Measurements from ENCODE around the gene MOCOS. TPM values are rescaled to one million over a fixed set of nuclear protein-coding genes. Genes with fewer than 3 reads are reported as not detected.
"Not testable (repeated sequence)": the region's sequence is repeated elsewhere in the genome, so short reads cannot be mapped to it uniquely, and the experiment has no call there.

MOCOS gene
- total and polyA plus RNA-seq, 3 experiments from 2014 or later, result 0.04 to 0.13 (median 0.07) TPM

- H3K27ac Mint-ChIP-seq, result no peak overlapping the region
- no peaks in the 10 kb centered on the region for H3K4me1 Mint-ChIP-seq
- H3K9me3 Mint-ChIP-seq, result peaks cover 0 to 2% (median 0%) of the 10 kb centered on the region in 5 donors
- no peaks in the 10 kb centered on the region for H3K27me3 ChIP-seq (ENCODE audit: insufficient read depth, low read length, poor library complexity, severe bottlenecking)
- H3K4me1 ChIP-seq (ENCODE audit: insufficient read depth, low read length), result no peaks in the 10 kb centered on the region
- no peak overlapping the region for H3K4me3 ChIP-seq (ENCODE audit: low read length)
- H3K36me3 ChIP-seq (ENCODE audit: insufficient read depth, low read length), result no peaks in the 10 kb centered on the region
- ChIA-PET CTCF (no interaction called here), POLR2A (no interaction called here)
- H3K9me3 ChIP-seq (ENCODE audit: low read length), result no peaks in the 10 kb centered on the region
- peaks cover 9 to 22% of the 10 kb centered on the region in 2 donors for H3K27me3 Mint-ChIP-seq
- H3K4me3 Mint-ChIP-seq, result no peak overlapping the region
- no peak for DNase-seq
- no peaks in the 10 kb centered on the region for H3K36me3 Mint-ChIP-seq
- no peak overlapping the region for H3K27ac ChIP-seq (ENCODE audit: low read depth, low read length)
These were observed 25.2 kb downstream of the MOCOS start for GRCh38 chr18:36212301-36213171.

DNA sequence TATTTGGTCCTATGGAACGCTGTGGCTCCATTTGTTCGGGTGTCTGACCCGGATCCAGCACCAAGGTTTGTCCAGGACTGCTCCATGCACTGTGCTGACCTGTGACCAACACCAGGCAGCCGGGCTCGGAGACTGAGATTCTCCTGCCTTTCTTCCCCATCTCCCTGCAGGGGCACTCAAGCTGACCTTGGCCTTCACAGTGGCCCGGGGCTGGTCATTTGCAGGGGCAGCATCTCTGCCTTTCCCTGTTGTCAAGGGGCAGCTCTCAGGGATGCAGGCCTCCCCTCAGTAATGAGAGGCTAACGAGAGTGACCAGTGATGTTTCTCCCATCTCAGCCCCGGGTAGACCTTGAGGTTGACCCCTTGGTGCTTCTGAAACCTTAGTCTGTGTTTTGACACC lies 27.5 kb downstream of the MOCOS start:
- H3K9me3 Mint-ChIP-seq, result peaks cover 0 to 2% (median 0%) of the 10 kb centered on the region in 5 donors
- Histone ChIP-seq H3K27ac (ENCODE audit: low read depth, low read length) (no peak overlapping the region), H3K4me3 (ENCODE audit: low read length) (no peak overlapping the region), H3K9me3 (ENCODE audit: low read length) (no peaks in the 10 kb centered on the region), H3K27me3 (ENCODE audit: insufficient read depth, low read length, poor library complexity, severe bottlenecking) (no peaks in the 10 kb centered on the region), H3K4me1 (ENCODE audit: insufficient read depth, low read length) (no peaks in the 10 kb centered on the region), H3K36me3 (ENCODE audit: insufficient read depth, low read length) (no peaks in the 10 kb centered on the region)
- no peak for DNase-seq
- ChIA-PET POLR2A (no interaction called here), CTCF (no interaction called here)
- no peak overlapping the region for H3K4me3 Mint-ChIP-seq
- H3K27ac Mint-ChIP-seq, result no peak overlapping the region
- H3K27me3 Mint-ChIP-seq, result peaks cover 10 to 19% of the 10 kb centered on the region in 2 donors
- no peaks in the 10 kb centered on the region for H3K4me1 Mint-ChIP-seq
- no peaks in the 10 kb centered on the region for H3K36me3 Mint-ChIP-seq

DNA sequence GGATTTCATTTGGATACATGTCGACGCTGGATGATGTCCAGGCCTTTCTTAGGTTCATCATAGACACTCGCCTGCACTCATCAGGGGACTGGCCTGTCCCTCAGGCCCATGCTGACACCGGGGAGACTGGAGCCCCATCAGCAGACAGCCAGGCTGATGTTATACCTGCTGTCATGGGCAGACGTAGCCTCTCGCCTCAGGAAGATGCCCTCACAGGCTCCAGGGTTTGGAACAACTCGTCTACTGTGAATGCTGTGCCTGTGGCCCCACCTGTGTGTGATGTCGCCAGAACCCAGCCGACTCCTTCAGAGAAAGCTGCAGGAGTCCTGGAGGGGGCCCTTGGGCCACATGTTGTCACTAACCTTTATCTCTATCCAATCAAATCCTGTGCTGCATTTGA lies 28.3 kb downstream of the MOCOS start:
- peaks cover 12 to 15% of the 10 kb centered on the region in 2 donors for H3K27me3 Mint-ChIP-seq
- ChIA-PET POLR2A (no interaction called here), CTCF (no interaction called here)
- H3K27ac Mint-ChIP-seq, result no peak overlapping the region
- H3K4me1 Mint-ChIP-seq, result no peaks in the 10 kb centered on the region
- DNase-seq, result no peak
- H3K9me3 ChIP-seq (ENCODE audit: low read length), result no peaks in the 10 kb centered on the region
- H3K36me3 ChIP-seq (ENCODE audit: insufficient read depth, low read length), result no peaks in the 10 kb centered on the region
- no peaks in the 10 kb centered on the region for H3K27me3 ChIP-seq (ENCODE audit: insufficient read depth, low read length, poor library complexity, severe bottlenecking)
- peaks cover 0 to 2% (median 0%) of the 10 kb centered on the region in 5 donors for H3K9me3 Mint-ChIP-seq
- H3K27ac ChIP-seq (ENCODE audit: low read depth, low read length), result no peak overlapping the region
- no peaks in the 10 kb centered on the region for H3K36me3 Mint-ChIP-seq
- no peaks in the 10 kb centered on the region for H3K4me1 ChIP-seq (ENCODE audit: insufficient read depth, low read length)
- H3K4me3 Mint-ChIP-seq, result no peak overlapping the region
- H3K4me3 ChIP-seq (ENCODE audit: low read length), result no peak overlapping the region

- CTCF ChIA-PET, result interaction anchor here (1.1 to 1.4 kb wide), 2 partner anchors 9 to 67 kb away, joined by 3 to 4 read pairs; no protein-coding TSS in a partner anchor
- no peaks in the 10 kb centered on the region for H3K36me3 ChIP-seq (ENCODE audit: insufficient read depth, low read length)
These were observed 30.1 kb downstream of the MOCOS start for GRCh38 chr18:36217348-36217747.

DNA sequence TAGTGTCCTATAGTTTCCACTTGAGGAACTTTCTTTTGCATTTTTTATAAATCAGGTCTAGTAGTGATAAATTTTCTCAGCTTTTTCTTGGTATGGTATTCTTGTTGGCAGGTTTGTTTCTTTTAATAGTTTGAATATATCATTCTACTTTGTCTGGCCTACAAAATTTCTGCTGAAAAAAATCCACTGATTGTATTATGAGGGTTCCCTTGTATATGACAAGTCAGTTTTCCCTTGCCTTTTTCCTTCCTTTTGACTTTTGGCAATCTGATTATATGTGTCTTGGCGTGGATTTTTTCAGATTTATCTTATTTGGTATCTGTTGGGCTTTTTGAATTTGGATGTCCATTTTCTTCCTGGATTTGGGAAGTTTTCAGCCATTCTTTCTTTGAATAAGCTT lies 41.9 kb downstream of the MOCOS start:
- Histone ChIP-seq H3K27me3 (ENCODE audit: insufficient read depth, low read length, poor library complexity, severe bottlenecking) (no peaks in the 10 kb centered on the region), H3K4me1 (ENCODE audit: insufficient read depth, low read length) (no peaks in the 10 kb centered on the region), H3K9me3 (ENCODE audit: low read length) (peaks cover 9% of the 10 kb centered on the region), H3K36me3 (ENCODE audit: insufficient read depth, low read length) (no peaks in the 10 kb centered on the region), H3K4me3 (ENCODE audit: low read length) (no peak overlapping the region), H3K27ac (ENCODE audit: low read depth, low read length) (no peak overlapping the region)
- POLR2A ChIA-PET, result no interaction called here
- peaks cover 21 to 45% (median 36%) of the 10 kb centered on the region in 5 donors for H3K9me3 Mint-ChIP-seq
- CTCF ChIA-PET, result no interaction called here
- peaks cover 0 to 21% (median 4%) of the 10 kb centered on the region in 3 donors for H3K36me3 Mint-ChIP-seq
- H3K27me3 Mint-ChIP-seq, result peaks cover 19 to 26% of the 10 kb centered on the region in 2 donors
- no peaks in the 10 kb centered on the region for H3K4me1 Mint-ChIP-seq
- H3K27ac Mint-ChIP-seq, result no peak overlapping the region
- no peak for DNase-seq
- no peak overlapping the region for H3K4me3 Mint-ChIP-seq

More at GRCh38 chr18:36217348-36217747, 30.1 kb downstream of the MOCOS start:
- Mint-ChIP-seq H3K9me3 (no peaks in the 10 kb centered on the region), H3K4me3 (no peak overlapping the region), H3K4me1 (no peaks in the 10 kb centered on the region), H3K27me3 (peaks cover 6 to 10% of the 10 kb centered on the region in 2 donors), H3K27ac (no peak overlapping the region), H3K36me3 (no peaks in the 10 kb centered on the region)
- Histone ChIP-seq H3K27ac (ENCODE audit: low read depth, low read length) (no peak overlapping the region), H3K4me3 (ENCODE audit: low read length) (no peak overlapping the region), H3K27me3 (ENCODE audit: insufficient read depth, low read length, poor library complexity, severe bottlenecking) (no peaks in the 10 kb centered on the region), H3K9me3 (ENCODE audit: low read length) (no peaks in the 10 kb centered on the region), H3K4me1 (ENCODE audit: insufficient read depth, low read length) (no peaks in the 10 kb centered on the region)
- no peak for DNase-seq
- POLR2A ChIA-PET, result no interaction called here

DNA sequence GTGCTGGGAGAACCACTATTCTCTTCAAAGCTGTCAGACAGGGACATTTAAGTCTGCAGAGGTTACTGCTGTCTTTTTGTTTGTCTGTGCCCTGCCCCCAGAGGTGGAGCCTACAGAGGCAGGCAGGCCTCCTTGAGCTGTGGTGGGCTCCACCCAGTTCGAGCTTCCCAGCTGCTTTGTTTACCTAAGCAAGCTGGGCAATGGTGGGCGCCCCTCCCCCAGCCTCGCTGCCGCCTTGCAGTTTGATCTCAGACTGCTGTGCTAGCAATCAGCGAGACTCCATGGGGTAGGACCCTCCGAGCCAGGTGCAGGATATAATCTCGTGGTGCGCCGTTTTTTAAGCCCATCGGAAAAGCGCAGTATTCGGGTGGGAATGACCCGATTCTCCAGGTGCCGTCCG lies 53.2 kb downstream of the MOCOS start:
- POLR2A ChIA-PET; H3K27ac ChIP-seq (ENCODE audit: low read depth, low read length); H3K27ac Mint-ChIP-seq; CTCF ChIA-PET; H3K4me1 ChIP-seq (ENCODE audit: insufficient read depth, low read length); H3K4me1 Mint-ChIP-seq; H3K36me3 ChIP-seq (ENCODE audit: insufficient read depth, low read length); H3K9me3 Mint-ChIP-seq; H3K27me3 ChIP-seq (ENCODE audit: insufficient read depth, low read length, poor library complexity, severe bottlenecking); DNase-seq; H3K4me3 ChIP-seq (ENCODE audit: low read length); H3K4me3 Mint-ChIP-seq; H3K9me3 ChIP-seq (ENCODE audit: low read length); H3K36me3 Mint-ChIP-seq: not testable (repeated sequence)
- H3K27me3 Mint-ChIP-seq, result peaks cover 11 to 39% of the 10 kb centered on the region in 2 donors

GRCh38 chr18:36241831-36242230 lies 54.5 kb downstream of the MOCOS start:
- Mint-ChIP-seq H3K4me3 (no peak overlapping the region), H3K27ac (no peak overlapping the region), H3K27me3 (peaks cover 11 to 51% of the 10 kb centered on the region in 2 donors), H3K36me3 (peaks cover 0 to 10% (median 0%) of the 10 kb centered on the region in 3 donors), H3K4me1 (no peaks in the 10 kb centered on the region), H3K9me3 (peaks cover 0 to 16% (median 12%) of the 10 kb centered on the region in 5 donors)
- Histone ChIP-seq H3K36me3 (ENCODE audit: insufficient read depth, low read length) (no peaks in the 10 kb centered on the region), H3K4me3 (ENCODE audit: low read length) (no peak overlapping the region), H3K4me1 (ENCODE audit: insufficient read depth, low read length) (no peaks in the 10 kb centered on the region), H3K9me3 (ENCODE audit: low read length) (no peaks in the 10 kb centered on the region), H3K27me3 (ENCODE audit: insufficient read depth, low read length, poor library complexity, severe bottlenecking) (no peaks in the 10 kb centered on the region), H3K27ac (ENCODE audit: low read depth, low read length) (no peak overlapping the region)
- DNase-seq, result no peak
- CTCF ChIA-PET, result no interaction called here
- POLR2A ChIA-PET, result no interaction called here

DNA sequence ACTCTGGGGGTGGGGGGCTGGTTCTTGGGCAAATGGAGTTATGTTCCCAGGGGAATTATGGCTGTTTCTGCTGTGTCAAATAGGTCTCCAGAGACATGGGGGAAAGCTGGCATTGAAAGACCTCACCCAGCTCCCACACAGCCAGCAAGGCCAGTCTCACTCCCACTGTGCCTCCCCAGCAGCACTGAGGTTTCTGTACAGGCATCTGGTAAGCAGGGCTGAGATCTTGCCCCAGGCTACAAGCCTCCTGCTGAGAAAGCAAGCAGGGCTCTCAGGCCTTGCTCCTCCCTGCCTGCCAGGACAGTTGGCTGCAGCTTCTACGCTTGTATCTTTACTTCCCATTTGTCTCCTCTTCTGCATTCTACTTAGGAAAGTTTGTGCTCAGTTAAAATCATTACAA lies 59.7 kb downstream of the MOCOS start:
- no peak overlapping the region for H3K4me3 Mint-ChIP-seq
- no peak overlapping the region for H3K27ac Mint-ChIP-seq
- no peaks in the 10 kb centered on the region for H3K9me3 ChIP-seq (ENCODE audit: low read length)
- no peak overlapping the region for H3K27ac ChIP-seq (ENCODE audit: low read depth, low read length)
- no peaks in the 10 kb centered on the region for H3K4me1 ChIP-seq (ENCODE audit: insufficient read depth, low read length)
- H3K4me1 Mint-ChIP-seq, result no peaks in the 10 kb centered on the region
- CTCF ChIA-PET, result interaction anchor here (0.5 to 0.9 kb wide), 2 partner anchors 15 to 157 kb away, joined by 3 read pairs; no protein-coding TSS in a partner anchor
- no peak overlapping the region for H3K4me3 ChIP-seq (ENCODE audit: low read length)
- H3K27me3 ChIP-seq (ENCODE audit: insufficient read depth, low read length, poor library complexity, severe bottlenecking), result peaks cover 8% of the 10 kb centered on the region
- POLR2A ChIA-PET, result no interaction called here
- no peak for DNase-seq
- peaks cover 9 to 74% of the 10 kb centered on the region in 2 donors for H3K27me3 Mint-ChIP-seq
- H3K36me3 Mint-ChIP-seq, result peaks cover 0 to 14% (median 3%) of the 10 kb centered on the region in 3 donors
- H3K9me3 Mint-ChIP-seq, result peaks cover 3 to 16% (median 13%) of the 10 kb centered on the region in 5 donors
- H3K36me3 ChIP-seq (ENCODE audit: insufficient read depth, low read length), result no peaks in the 10 kb centered on the region

Data from CD8-positive, alpha-beta memory T cell (primary cell).